Osteoblast (primary cell): ENCODE results near the gene GNAZ. TPM values are rescaled to one million over a fixed set of nuclear protein-coding genes. Genes with fewer than 3 reads are reported as not detected.

ENCODE experiments used
- DNase-seq: peaks from one replicate; pipeline ENCODE4 v3.0.0; 2011; ENCODE audit warnings: low spot score, mixed read lengths; ENCODE audit not compliant: insufficient read length; ENCODE audit errors: missing footprints
- H2AFZ ChIP-seq: 2 replicates; pipeline ENCODE4 v1.6.0; 2011; ENCODE audit warnings: mild to moderate bottlenecking, low read length
- H3K27ac ChIP-seq: 2 replicates; pipeline ENCODE4 v1.5.1; 2011; ENCODE audit warnings: mild to moderate bottlenecking, low read depth, low read length, moderate library complexity
- H3K27me3 ChIP-seq: 2 replicates; pipeline ENCODE4 v1.6.0; 2012; ENCODE audit warnings: mild to moderate bottlenecking, control low read depth, inconsistent platforms, low read length, moderate library complexity; ENCODE audit not compliant: insufficient read depth
- H3K36me3 ChIP-seq: 2 replicates; pipeline ENCODE4 v1.5.1; 2011; ENCODE audit warnings: mild to moderate bottlenecking, low read length, control low read depth, moderate library complexity; ENCODE audit not compliant: insufficient read depth
- H3K4me1 ChIP-seq: 2 replicates; pipeline ENCODE4 v1.5.1; 2011; ENCODE audit warnings: mild to moderate bottlenecking, low read length, control low read depth, moderate library complexity; ENCODE audit not compliant: insufficient read depth
- H3K4me2 ChIP-seq: 2 replicates; pipeline ENCODE4 v1.6.0; 2011; ENCODE audit warnings: mild to moderate bottlenecking, low read length; ENCODE audit not compliant: insufficient read depth
- H3K4me3 ChIP-seq: fragments of 200-600 bp; sonication (generic); 3 replicates; pipeline ENCODE4 v1.5.1; 2012; ENCODE audit warnings: mild to moderate bottlenecking, low read length, inconsistent platforms; ENCODE audit not compliant: insufficient read depth
- H3K79me2 ChIP-seq: 2 replicates; pipeline ENCODE4 v1.6.0; 2012; ENCODE audit warnings: mild to moderate bottlenecking, low read length, control low read depth, inconsistent platforms; ENCODE audit not compliant: insufficient read depth
- H3K9me3 ChIP-seq: 2 replicates; pipeline ENCODE4 v1.5.1; 2011; ENCODE audit warnings: low read depth, low read length, control low read depth
- H4K20me1 ChIP-seq: 2 replicates; pipeline ENCODE4 v1.6.0; 2012; ENCODE audit warnings: mild to moderate bottlenecking, low read length, control low read depth; ENCODE audit not compliant: insufficient read depth
- CTCF ChIP-seq: IDR thresholded peaks from 2 replicates; pipeline ENCODE4 v1.5.1; 2011; ENCODE audit warnings: mild to moderate bottlenecking, low read depth, low read length, moderate library complexity; ENCODE audit errors: extremely low read depth
- total RNA-seq: library from RNA; depleted of rRNA; stranded (reverse); fragments of >200 nt; gene quantifications from 2 replicates; pipeline ENCODE4 v1.2.3, GENCODE V29; 2012

The GNAZ gene
- total RNA-seq, 1 donor, result 0.72 TPM

- no peak for TF ChIP-seq CTCF
- Histone ChIP-seq H2AFZ (no peak overlapping the region), H3K9me3 (no peaks in the 10 kb centered on the region), H3K27ac (no peak overlapping the region), H3K36me3 (no peaks in the 10 kb centered on the region), H4K20me1 (no peaks in the 10 kb centered on the region), H3K4me1 (no peaks in the 10 kb centered on the region), H3K27me3 (no peaks in the 10 kb centered on the region), H3K79me2 (no peaks in the 10 kb centered on the region), H3K4me3 (no peak overlapping the region), H3K4me2 (no peak overlapping the region)
- no peak for DNase-seq
These were observed 15.9 kb downstream of the GNAZ start for GRCh38 chr22:23086263-23086662.

- no peak overlapping the region for H3K4me3 ChIP-seq
- H2AFZ ChIP-seq, result no peak overlapping the region
- no peaks in the 10 kb centered on the region for H3K36me3 ChIP-seq
- no peaks in the 10 kb centered on the region for H4K20me1 ChIP-seq
- no peaks in the 10 kb centered on the region for H3K9me3 ChIP-seq
- no peak for DNase-seq
- TF ChIP-seq CTCF, result no peak
- H3K79me2 ChIP-seq, result no peaks in the 10 kb centered on the region
- no peaks in the 10 kb centered on the region for H3K27me3 ChIP-seq
- H3K4me1 ChIP-seq, result no peaks in the 10 kb centered on the region
- no peak overlapping the region for H3K4me2 ChIP-seq
- no peak overlapping the region for H3K27ac ChIP-seq
These were observed 16.5 kb downstream of the GNAZ start for GRCh38 chr22:23086787-23087186.

- Histone ChIP-seq H3K36me3 (no peaks in the 10 kb centered on the region), H4K20me1 (no peaks in the 10 kb centered on the region), H3K4me2 (no peak overlapping the region), H3K27me3 (no peaks in the 10 kb centered on the region), H3K79me2 (no peaks in the 10 kb centered on the region), H3K27ac (no peak overlapping the region), H3K4me3 (no peak overlapping the region), H3K9me3 (no peaks in the 10 kb centered on the region), H3K4me1 (no peaks in the 10 kb centered on the region), H2AFZ (no peak overlapping the region)
- TF ChIP-seq CTCF, result no peak
- DNase-seq, result no peak
These were observed 17.9 kb downstream of the GNAZ start for GRCh38 chr22:23088199-23088604.

- no peaks in the 10 kb centered on the region for H4K20me1 ChIP-seq
- no peaks in the 10 kb centered on the region for H3K36me3 ChIP-seq
- no peak overlapping the region for H2AFZ ChIP-seq
- H3K27ac ChIP-seq, result no peak overlapping the region
- no peaks in the 10 kb centered on the region for H3K79me2 ChIP-seq
- no peak overlapping the region for H3K4me2 ChIP-seq
- no peak for DNase-seq
- no peaks in the 10 kb centered on the region for H3K27me3 ChIP-seq
- no peaks in the 10 kb centered on the region for H3K9me3 ChIP-seq
- H3K4me3 ChIP-seq, result no peak overlapping the region
- TF ChIP-seq CTCF, result no peak
- no peaks in the 10 kb centered on the region for H3K4me1 ChIP-seq
These were observed 18.7 kb downstream of the GNAZ start for GRCh38 chr22:23089010-23089409.
